Lung (tissue), 12 donors: ENCODE data around the gene CEP72. TPM values are rescaled to one million over a fixed set of nuclear protein-coding genes. Genes with fewer than 3 reads are reported as not detected.
A peak's percentile ranks its signal among the peaks of the same experiment; 100 is the strongest.
"Not testable (repeated sequence)": the region's sequence is repeated elsewhere in the genome, so short reads cannot be mapped to it uniquely, and the experiment has no call there.

Source experiments
- ATAC-seq: fragments of 200-7000 bp; cut with Tn5 transposase; one replicate; pipeline ENCODE4 v1.9.1; 2020; ENCODE audit warnings: moderate number of reproducible peaks; ENCODE audit not compliant: insufficient read depth, low FRiP score
- DNase-seq, 3 donors: peaks; one replicate each; pipeline ENCODE4 v3.0.0-alpha.2; 2013 to 2017
- H3K27ac ChIP-seq, 2 donors: one replicate each; pipeline ENCODE4 v1.5.1; 2013; ENCODE audit warnings: mild to moderate bottlenecking in 2 of 2, moderate library complexity in 2 of 2, control low read depth in 1 of 2, inconsistent platforms in 1 of 2, low read depth in 1 of 2, low read length in 1 of 2
- H3K27me3 ChIP-seq, 3 donors: one replicate each; pipeline ENCODE4 v1.5.1; 2013; ENCODE audit warnings: low read length in 2 of 3; ENCODE audit not compliant: control insufficient read depth in 3 of 3, insufficient read depth in 3 of 3
- H3K36me3 ChIP-seq, 4 donors: one replicate each; pipeline ENCODE4 v1.5.1; 2013; ENCODE audit warnings: low read length in 4 of 4, mild to moderate bottlenecking in 1 of 4, moderate library complexity in 1 of 4; ENCODE audit not compliant: control insufficient read depth in 4 of 4, insufficient read depth in 4 of 4
- H3K4me1 ChIP-seq, 5 donors: one replicate each; pipeline ENCODE4 v1.5.1; 2013; ENCODE audit warnings: low read length in 5 of 5, mild to moderate bottlenecking in 2 of 5, moderate library complexity in 1 of 5; ENCODE audit not compliant: control insufficient read depth in 5 of 5, insufficient read depth in 5 of 5
- H3K4me3 ChIP-seq: one replicate; pipeline ENCODE4 v1.5.1; 2013; ENCODE audit warnings: mild to moderate bottlenecking, control low read depth, moderate library complexity
- H3K9ac ChIP-seq, 2 donors: one replicate each; pipeline ENCODE4 v1.5.1; 2013; ENCODE audit warnings: low read length in 2 of 2, control low read depth in 1 of 2; ENCODE audit not compliant: insufficient read depth in 1 of 2
- H3K9me3 ChIP-seq, 4 donors: one replicate each; pipeline ENCODE4 v1.5.1; 2013; ENCODE audit warnings: low read length in 3 of 4, mild to moderate bottlenecking in 1 of 4, moderate library complexity in 1 of 4; ENCODE audit not compliant: control insufficient read depth in 4 of 4, insufficient read depth in 3 of 4
- CTCF ChIP-seq: IDR thresholded peaks from 2 replicates; pipeline ENCODE4 v1.5.1; 2012; ENCODE audit warnings: mild to moderate bottlenecking; ENCODE audit errors: control extremely low read depth, extremely low read depth
- WGBS, 2 donors: extraction: QIAGEN DNeasy Blood & Tissue Kit; methylation state at CpG; one replicate each; pipeline ENCODE4 v1.1.7; 2013; 5-methylcytosine and 5-hydroxymethylcytosine counted together
- polyA plus RNA-seq, 2 donors: library from polyadenylated mRNA; stranded (reverse); fragments of 200-250 nt; gene quantifications; one replicate each; pipeline ENCODE4 v1.2.1, GENCODE V29; 2013
- total RNA-seq, 2 donors: library from RNA; depleted of rRNA in 1 of 2; stranded (reverse); fragments of >200 nt in 1 of 2; gene quantifications; one replicate each; pipeline ENCODE4 v1.2.1, GENCODE V29; 2014 to 2021
- donor health status: control.
- donor health status: control.
- donor health status: Bipolar disorder and iron deficiency.
- donor health status: healthy.
- donor health status: DM: yes; HTN: yes; CAD: no.

The CEP72 gene
- total and polyA plus RNA-seq, 4 donors, result 3.1 to 12.1 (median 6.0) TPM

- Histone ChIP-seq H3K4me1 (peaks cover 0 to 7% (median under 1%) of the 10 kb centered on the region in 5 donors), H3K36me3 (no peaks in the 10 kb centered on the region), H3K27me3 (peaks cover 0 to 8% (median 0%) of the 10 kb centered on the region in 3 donors), H3K9ac (no peak overlapping the region), H3K9me3 (peaks cover 0 to 5% (median 0%) of the 10 kb centered on the region in 4 donors), H3K4me3 (no peak overlapping the region), H3K27ac (no peak overlapping the region)
- no peak for TF ChIP-seq CTCF
- WGBS, 2 donors, result 84 to 90% methylated on average over 17 of the region's 17 CpGs
- ATAC-seq (no peak), DNase-seq (peak in 1 of 3 donors; percentile 3)
These were observed 9.6 kb upstream of the CEP72 start for GRCh38 chr5:602466-603035.

GRCh38 chr5:603081-603998, 8.8 kb upstream of the CEP72 start:
- peaks cover 0 to 7% (median 1%) of the 10 kb centered on the region in 5 donors for H3K4me1 ChIP-seq
- no peak overlapping the region for H3K4me3 ChIP-seq
- H3K9me3 ChIP-seq, result peaks cover 0 to 5% (median 0%) of the 10 kb centered on the region in 4 donors
- peak; percentile 54 to 69 (median 66) for DNase-seq
- WGBS, 2 donors, result 68 to 73% methylated on average over 29 to 32 of the region's 32 CpGs
- no peak overlapping the region for H3K9ac ChIP-seq
- no peak overlapping the region for H3K27ac ChIP-seq
- ATAC-seq, result no peak
- no peaks in the 10 kb centered on the region for H3K27me3 ChIP-seq
- TF ChIP-seq CTCF, result no peak
- H3K36me3 ChIP-seq, result no peaks in the 10 kb centered on the region

GRCh38 chr5:604391-604831, 7.7 kb upstream of the CEP72 start:
- TF ChIP-seq CTCF, result no peak
- Histone ChIP-seq H3K27me3 (peaks cover 0 to 4% (median 0%) of the 10 kb centered on the region in 3 donors), H3K27ac (no peak overlapping the region), H3K4me1 (peaks cover 0 to 7% (median 1%) of the 10 kb centered on the region in 5 donors), H3K9me3 (peaks cover 0 to 5% (median 0%) of the 10 kb centered on the region in 4 donors), H3K36me3 (no peaks in the 10 kb centered on the region), H3K4me3 (no peak overlapping the region), H3K9ac (no peak overlapping the region)
- 82 to 95% methylated on average over 12 of the region's 12 CpGs for WGBS, 2 donors
- DNase-seq, result no peak
- ATAC-seq, result no peak

GRCh38 chr5:605090-605489, 7.0 kb upstream of the CEP72 start:
- ATAC-seq, H3K36me3 ChIP-seq, H3K4me1 ChIP-seq, H3K4me3 ChIP-seq, H3K27ac ChIP-seq, H3K27me3 ChIP-seq, DNase-seq, H3K9me3 ChIP-seq, H3K9ac ChIP-seq: not testable (repeated sequence)
- WGBS, 2 donors, result 92 to 99% methylated on average over 6 of the region's 6 CpGs
